HepG2 (cell line): ENCODE measurements around the gene RGS7. TPM values are rescaled to one million over a fixed set of nuclear protein-coding genes. Genes with fewer than 3 reads are reported as not detected.

Source experiments
- ATAC-seq: fragments of 200-7000 bp; cut with Tn5 transposase; 3 replicates; pipeline ENCODE4 v1.9.1; 2020; ENCODE audit warnings: mild to moderate bottlenecking, moderate library complexity
- BruUV-seq: library from RNA; stranded (reverse); fragments of 400-500 nt; replicated peaks from 2 replicates; lab custom pipeline; 2021; lab: Mats Ljungman, UMichigan
- CTCF ChIA-PET: fragments of 300-600 bp; formaldehyde crosslinking; extraction: SDS; loops from one replicate; lab custom pipeline; 2021; ENCODE audit warnings: low total read pairs, inconsistent platforms, low intra/inter-chr PET ratio; lab: Yijun Ruan, JAX
- POLR2A ChIA-PET: fragments of 350-600 bp; sonication (Branson Sonifier 250); formaldehyde crosslinking; loops from one replicate; lab custom pipeline; 2020; ENCODE audit warnings: antibody characterized with exemption, inconsistent platforms; lab: Yijun Ruan, JAX
- DNase-seq: peaks from one replicate; pipeline ENCODE4 v3.0.0-alpha.2; 2015; ENCODE audit warnings: low spot score
- FAIRE-seq: peaks from 3 replicates; lab custom pipeline; 2011; peaks lifted over from hg19 to GRCh38; lab: Jason Lieb, UNC
- H2AFZ ChIP-seq: one replicate; pipeline ENCODE4 v1.6.1; 2011; ENCODE audit warnings: low read length, inconsistent platforms
- H3K27ac ChIP-seq: fragments of 300-600 bp; 3 replicates; pipeline ENCODE4 v1.8.0; 2011; ENCODE audit warnings: mixed run types, mild to moderate bottlenecking, mixed read lengths, low read length, inconsistent platforms; ENCODE audit not compliant: insufficient read depth; ENCODE audit errors: extremely low read length
- H3K27me3 ChIP-seq, 2 experiments: fragments of 200-600 bp in 1 of 2; 2 replicates in 1 of 2; 3 replicates in 1 of 2; pipeline versions ENCODE4 v1.6.0 to v1.8.0; 2011; ENCODE audit warnings: low read length in 2 of 2, mild to moderate bottlenecking in 2 of 2, moderate library complexity in 2 of 2, inconsistent platforms in 1 of 2; ENCODE audit not compliant: insufficient read depth in 2 of 2, control insufficient read depth in 1 of 2
- H3K36me3 ChIP-seq, 2 experiments: fragments of 200-600 bp in 1 of 2; replicated peaks in 1 of 2; 2 replicates in 1 of 2; 3 replicates in 1 of 2; pipeline versions ENCODE4 v1.5.1 to v1.8.0; 2011; ENCODE audit warnings: low read length in 2 of 2, inconsistent platforms in 1 of 2; ENCODE audit not compliant: insufficient read depth in 2 of 2, control insufficient read depth in 1 of 2
- H3K4me1 ChIP-seq: 2 replicates; pipeline ENCODE4 v1.5.1; 2012; ENCODE audit warnings: low read length, inconsistent platforms; ENCODE audit not compliant: insufficient read depth
- H3K4me2 ChIP-seq: 2 replicates; pipeline ENCODE4 v1.6.0; 2011; ENCODE audit warnings: low read depth, low read length, inconsistent platforms
- H3K4me3 ChIP-seq, 3 experiments: fragments of 200-600 bp in 1 of 3; sonication (generic), shearing (Covaris generic) in 1 of 3; replicated peaks in 1 of 3; 2 replicates each; pipeline ENCODE4 v1.5.1; 2011 to 2016; ENCODE audit warnings: low read length in 3 of 3, inconsistent platforms in 2 of 3, low read depth in 2 of 3, mild to moderate bottlenecking in 2 of 3, control low read depth in 1 of 3, mixed read lengths in 1 of 3; ENCODE audit not compliant: insufficient read depth in 1 of 3
- H3K79me2 ChIP-seq: one replicate; pipeline ENCODE4 v1.6.1; 2011; ENCODE audit warnings: low read length, inconsistent platforms; ENCODE audit not compliant: insufficient read depth
- H3K9ac ChIP-seq: 2 replicates; pipeline ENCODE4 v1.6.0; 2011; ENCODE audit warnings: mild to moderate bottlenecking, low read depth, low read length, inconsistent platforms; ENCODE audit not compliant: insufficient read depth
- H3K9me3 ChIP-seq: 2 replicates; pipeline ENCODE4 v1.5.1; 2012; ENCODE audit warnings: mild to moderate bottlenecking, low read length
- H4K20me1 ChIP-seq: 2 replicates; pipeline ENCODE4 v1.6.0; 2011; ENCODE audit warnings: inconsistent platforms, mild to moderate bottlenecking, low read length, moderate library complexity; ENCODE audit not compliant: insufficient read depth
- BORCS8-MEF2B ChIP-seq: sonication (generic); formaldehyde crosslinking; IDR thresholded peaks from 2 replicates; pipeline ENCODE4 v1.8.0; 2022; ENCODE audit warnings: mild to moderate bottlenecking, missing genetic modification reagents
- CCDC6 ChIP-seq: sonication (generic); formaldehyde crosslinking; IDR thresholded peaks from 2 replicates; pipeline ENCODE4 v1.8.1; 2022; ENCODE audit warnings: mild to moderate bottlenecking, missing genetic modification reagents, moderate library complexity
- CREM ChIP-seq, 2 experiments: sonication (generic) in 1 of 2; formaldehyde crosslinking in 1 of 2; IDR thresholded peaks; 2 replicates each; pipeline versions ENCODE4 v1.4.0 to v1.6.1; 2016 to 2020; ENCODE audit warnings: antibody characterized with exemption in 1 of 2, mild to moderate bottlenecking in 1 of 2, missing genetic modification reagents in 1 of 2
- EP300 ChIP-seq, 3 experiments: sonication (generic) in 1 of 3; formaldehyde crosslinking in 1 of 3; IDR thresholded peaks; 2 replicates each; pipeline versions ENCODE4 v1.5.1 to v1.6.1; 2011 to 2020; ENCODE audit warnings: low read depth in 2 of 3, low read length in 2 of 3, borderline replicate concordance in 1 of 3, improper control_type of control experiment in 1 of 3, mild to moderate bottlenecking in 1 of 3, missing genetic modification reagents in 1 of 3, moderate library complexity in 1 of 3
- KAT2B ChIP-seq: fragments of 150-350 bp; IDR thresholded peaks from 2 replicates; pipeline ENCODE4 v1.6.1; 2014; ENCODE audit warnings: low read depth, low read length, borderline replicate concordance
- KDM5A ChIP-seq: fragments of 200-600 bp; sonication (generic); IDR thresholded peaks from 2 replicates; pipeline ENCODE4 v1.7.0; 2018; ENCODE audit warnings: antibody characterized with exemption, mild to moderate bottlenecking, low read length, borderline replicate concordance
- NFE2 ChIP-seq: sonication (generic); formaldehyde crosslinking; IDR thresholded peaks from 2 replicates; pipeline ENCODE4 v1.4.0; 2020; ENCODE audit warnings: missing genetic modification reagents
- NFKB2 ChIP-seq: sonication (generic); formaldehyde crosslinking; IDR thresholded peaks from 2 replicates; pipeline ENCODE4 v1.4.0; 2020; ENCODE audit warnings: missing genetic modification reagents, borderline replicate concordance
- NR2F2 ChIP-seq: IDR thresholded peaks from 2 replicates; pipeline ENCODE4 v1.6.1; 2012; ENCODE audit warnings: low read depth, inconsistent platforms, borderline replicate concordance
- PHF21A ChIP-seq: sonication (generic); formaldehyde crosslinking; IDR thresholded peaks from 2 replicates; pipeline ENCODE4 v1.5.0; 2020; ENCODE audit warnings: mild to moderate bottlenecking, missing genetic modification reagents
- RNF219 ChIP-seq: sonication (generic); formaldehyde crosslinking; IDR thresholded peaks from 2 replicates; pipeline ENCODE4 v1.5.0; 2020; ENCODE audit warnings: mild to moderate bottlenecking, missing genetic modification reagents
- TEF ChIP-seq: sonication (generic); formaldehyde crosslinking; IDR thresholded peaks from 2 replicates; pipeline ENCODE4 v1.5.0; 2020; ENCODE audit warnings: missing genetic modification reagents
- WGBS: methylation state at CpG from one replicate; pipeline ENCODE4 v1.1.6; 2017; ENCODE audit warnings: low lambda C conversion rate; 5-methylcytosine and 5-hydroxymethylcytosine counted together
- in situ Hi-C: cut with HindIII; loops from 2 replicates; pipeline ENCODE4 v1.10.0; 2017; ENCODE audit warnings: low pct_unique_long_range_greater_than_20kb; ENCODE audit not compliant: extremely low pct_ligation_motif_present
- intact Hi-C: fragments of 100-400 bp; cut with micrococcal nuclease; formaldehyde crosslinking; loops from one replicate; pipeline ENCODE4 v1.10.0; 2022; ENCODE audit not compliant: unreplicated experiment
- polyA plus RNA-seq, 8 experiments: library from polyadenylated mRNA; depleted of rRNA in 3 of 8; stranded (reverse) in 7 of 8; unstranded in 1 of 8; fragments of >200 nt; fragmentation: Illumina TruSeq in 4 of 8; extraction: Trizol in 4 of 8; gene quantifications; 2 replicates each; pipeline versions ENCODE4 v1.2.1 to v1.2.3, GENCODE V29; 2011 to 2016; ENCODE audit warnings: low read depth in 4 of 8, missing spikeins in 1 of 8, mixed read lengths in 1 of 8; ENCODE audit not compliant: insufficient read depth in 1 of 8
- total RNA-seq, 5 experiments: library from RNA; depleted of rRNA; stranded (reverse); fragments of >200 nt; fragmentation: Illumina TruSeq; extraction: Trizol; gene quantifications; 2 replicates each; pipeline ENCODE4 v1.2.3, GENCODE V29; 2016; ENCODE audit warnings: low read depth in 1 of 5
- TF ChIP-seq, protein P1 (sequence below), 2 experiments: sonication (generic) in 1 of 2; formaldehyde crosslinking in 1 of 2; IDR thresholded peaks; 2 replicates each; pipeline versions ENCODE4 v1.5.1 to v1.6.1; 2011 to 2020; ENCODE audit warnings: borderline replicate concordance in 1 of 2, low read depth in 1 of 2, low read length in 1 of 2, mild to moderate bottlenecking in 1 of 2, missing genetic modification reagents in 1 of 2, moderate library complexity in 1 of 2

Gene RGS7
- total and polyA plus RNA-seq, 2 of the 13 experiments (the other 11 are each of a cell fraction or from before 2014, with no cell fraction given), result not detected

DNA sequence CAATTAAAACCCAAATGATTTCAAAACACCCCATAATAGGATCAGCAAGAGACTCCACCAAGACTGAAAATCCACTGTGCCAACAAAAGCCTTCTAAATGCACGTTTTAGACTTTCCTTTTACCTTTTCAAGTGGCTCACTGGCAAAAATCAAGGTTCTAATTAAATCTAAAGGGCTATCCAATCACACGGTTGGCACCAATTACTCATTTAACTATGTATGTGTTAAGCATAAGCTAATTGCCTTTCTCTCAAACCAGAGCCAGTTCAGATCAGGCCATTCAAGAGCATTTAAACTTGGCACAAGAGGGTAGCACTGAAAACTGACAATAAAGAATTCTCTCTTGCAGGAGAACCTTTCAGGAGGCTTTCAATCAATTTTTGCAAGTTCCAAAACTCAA is 139.5 kb downstream of the RGS7 start (continued):
- no peak for TF ChIP-seq NR2F2
- TF ChIP-seq, all 625 proteins: peak for 0

- BruUV-seq, result no TSS peak
- no peak for DNase-seq
- Histone ChIP-seq H3K4me2 (no peak overlapping the region), H2AFZ (no peak overlapping the region), H4K20me1 (no peaks in the 10 kb centered on the region), H3K36me3 (no peaks in the 10 kb centered on the region), H3K4me1 (no peaks in the 10 kb centered on the region), H3K4me3 (no peak overlapping the region), H3K27me3 (no peaks in the 10 kb centered on the region), H3K9me3 (peaks cover 12% of the 10 kb centered on the region; the same call in 1 of the 2 replicates), H3K79me2 (no peaks in the 10 kb centered on the region), H3K27ac (no peak overlapping the region), H3K9ac (no peak overlapping the region)
- no peak for FAIRE-seq
- CTCF ChIA-PET, result no interaction called here
- in situ Hi-C loops (no loop called here), intact Hi-C loops (no loop called here)
- TF ChIP-seq CREM (IDR thresholded peaks at IDR 0.05), result no peak
- no peak for TF ChIP-seq CREM (CRISPR knock-in tag; IDR thresholded peaks at IDR 0.05)
- TF ChIP-seq CCDC6, result no peak
- TF ChIP-seq PHF21A, result no peak
- TF ChIP-seq TEF (CRISPR knock-in tag), result no peak
- no peak for TF ChIP-seq KDM5A
- no peak for TF ChIP-seq KAT2B
- no peak for TF ChIP-seq EP300 (IDR thresholded peaks at IDR 0.05; ENCODE audit: low read depth in 2 of 2, low read length in 2 of 2)
- no peak for TF ChIP-seq EP300 (CRISPR knock-in tag; IDR thresholded peaks at IDR 0.05; ENCODE audit: borderline replicate concordance)
- no peak for TF ChIP-seq NFKB2 (CRISPR knock-in tag)
- no peak for TF ChIP-seq BORCS8-MEF2B (CRISPR knock-in tag)
- TF ChIP-seq RNF219 (CRISPR knock-in tag), result no peak
- TF ChIP-seq, protein P1, sequence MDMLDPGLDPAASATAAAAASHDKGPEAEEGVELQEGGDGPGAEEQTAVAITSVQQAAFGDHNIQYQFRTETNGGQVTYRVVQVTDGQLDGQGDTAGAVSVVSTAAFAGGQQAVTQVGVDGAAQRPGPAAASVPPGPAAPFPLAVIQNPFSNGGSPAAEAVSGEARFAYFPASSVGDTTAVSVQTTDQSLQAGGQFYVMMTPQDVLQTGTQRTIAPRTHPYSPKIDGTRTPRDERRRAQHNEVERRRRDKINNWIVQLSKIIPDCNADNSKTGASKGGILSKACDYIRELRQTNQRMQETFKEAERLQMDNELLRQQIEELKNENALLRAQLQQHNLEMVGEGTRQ (IDR thresholded peaks at IDR 0.05; ENCODE audit: low read depth, low read length), result no peak
- TF ChIP-seq, protein P1 (CRISPR knock-in tag; IDR thresholded peaks at IDR 0.05; ENCODE audit: borderline replicate concordance), result no peak
- TF ChIP-seq NFE2, result no peak
- 45% methylated on average over 9 of the region's 9 CpGs for WGBS
- POLR2A ChIA-PET, result no interaction called here
- no peak for ATAC-seq
These were observed 141.3 kb downstream of the RGS7 start for GRCh38 chr1:241215683-241216082.
